Brain pericyte (primary cell): Measurements from ENCODE around the gene ADPRM.
"Not testable (repeated sequence)": the region's sequence is repeated elsewhere in the genome, so short reads cannot be mapped to it uniquely, and the experiment has no call there.

ENCODE experiments used
- DNase-seq: peaks from one replicate; pipeline ENCODE4 v3.0.0-alpha.2; 2012; ENCODE audit warnings: low read depth, low spot score

Gene ADPRM

GRCh38 chr17:10698096-10698818 is 863 bp downstream of the ADPRM start:
- DNase-seq = no peak

- no peak for DNase-seq
Observed at GRCh38 chr17:10699856-10700255, 2.5 kb downstream of the ADPRM start.

- no peak for DNase-seq
Observed at GRCh38 chr17:10702574-10702973, 5.2 kb downstream of the ADPRM start.

GRCh38 chr17:10705727-10706126 is 8.3 kb downstream of the ADPRM start:
- no peak for DNase-seq

- DNase-seq = no peak
Observed at GRCh38 chr17:10713318-10713717, 15.9 kb downstream of the ADPRM start.

- DNase-seq = no peak
Observed at GRCh38 chr17:10716218-10716617, 18.8 kb downstream of the ADPRM start.

- DNase-seq = no peak
Observed at GRCh38 chr17:10718547-10718946, 21.2 kb downstream of the ADPRM start.

GRCh38 chr17:10724546-10725195 is 27.3 kb downstream of the ADPRM start:
- no peak for DNase-seq

GRCh38 chr17:10725262-10725661 is 27.9 kb downstream of the ADPRM start:
- DNase-seq = no peak

GRCh38 chr17:10726196-10726595 is 28.8 kb downstream of the ADPRM start:
- no peak for DNase-seq

- no peak for DNase-seq
Observed at GRCh38 chr17:10727192-10727591, 29.8 kb downstream of the ADPRM start.

GRCh38 chr17:10728331-10728892 is 31.0 kb downstream of the ADPRM start:
- DNase-seq = no peak

GRCh38 chr17:10729334-10730193 is 32.2 kb downstream of the ADPRM start, which contains the start of gene TMEM220:
Gene TMEM220, minus strand, starts transcription at chr17:10730023. Its CDS starts 172 bp downstream, at chr17:10729851.
- no peak for DNase-seq

GRCh38 chr17:10730247-10730646 is 32.9 kb downstream of the ADPRM start:
- not testable (repeated sequence) for DNase-seq

- DNase-seq = no peak
Observed at GRCh38 chr17:10731408-10731879, 34.0 kb downstream of the ADPRM start.

GRCh38 chr17:10732121-10732520 is 34.7 kb downstream of the ADPRM start:
- DNase-seq = not testable (repeated sequence)

- no peak for DNase-seq
Observed at GRCh38 chr17:10733666-10734065, 36.3 kb downstream of the ADPRM start.

GRCh38 chr17:10735251-10735650 is 37.9 kb downstream of the ADPRM start:
- no peak for DNase-seq

GRCh38 chr17:10735821-10736220 is 38.4 kb downstream of the ADPRM start:
- no peak for DNase-seq

GRCh38 chr17:10737168-10737622 is 39.8 kb downstream of the ADPRM start:
- DNase-seq = no peak

GRCh38 chr17:10737736-10738135 is 40.3 kb downstream of the ADPRM start:
- DNase-seq = no peak
